Retinal pigment epithelial cell (primary cell): ENCODE data around the gene IL7R.

Experiments used
- DNase-seq: peaks from one replicate; pipeline ENCODE4 v3.0.0-alpha.2; 2010; ENCODE audit warnings: low read depth
- H3K4me3 ChIP-seq: 2 replicates; pipeline ENCODE4 v1.5.1; 2011; ENCODE audit warnings: mild to moderate bottlenecking, low read length, control low read depth, moderate library complexity
- TF ChIP-seq, protein P1 (sequence below): conservative IDR thresholded peaks from 2 replicates; pipeline ENCODE4 v1.5.1; 2011; ENCODE audit warnings: low read depth, low read length, control low read depth, inconsistent platforms

The IL7R gene

DNA sequence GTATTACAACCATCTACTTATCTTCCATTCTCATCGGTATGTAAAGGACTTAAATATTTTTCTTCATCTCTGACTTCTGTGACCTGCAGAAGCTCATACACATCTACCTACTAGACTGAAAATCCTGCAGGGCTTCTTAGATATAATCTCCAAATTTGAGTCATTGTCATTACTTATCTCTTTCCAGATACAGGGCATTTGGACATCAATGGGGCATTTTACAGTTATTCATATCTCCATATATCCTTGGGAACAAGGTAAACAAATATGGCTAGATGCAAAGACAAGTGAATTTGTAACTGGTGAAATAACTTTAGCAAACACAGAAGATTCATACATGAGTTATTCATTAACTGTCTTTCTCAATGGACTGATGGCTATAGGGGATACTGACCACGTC lies 37.7 kb upstream of the IL7R start:
- TF ChIP-seq, protein P1, sequence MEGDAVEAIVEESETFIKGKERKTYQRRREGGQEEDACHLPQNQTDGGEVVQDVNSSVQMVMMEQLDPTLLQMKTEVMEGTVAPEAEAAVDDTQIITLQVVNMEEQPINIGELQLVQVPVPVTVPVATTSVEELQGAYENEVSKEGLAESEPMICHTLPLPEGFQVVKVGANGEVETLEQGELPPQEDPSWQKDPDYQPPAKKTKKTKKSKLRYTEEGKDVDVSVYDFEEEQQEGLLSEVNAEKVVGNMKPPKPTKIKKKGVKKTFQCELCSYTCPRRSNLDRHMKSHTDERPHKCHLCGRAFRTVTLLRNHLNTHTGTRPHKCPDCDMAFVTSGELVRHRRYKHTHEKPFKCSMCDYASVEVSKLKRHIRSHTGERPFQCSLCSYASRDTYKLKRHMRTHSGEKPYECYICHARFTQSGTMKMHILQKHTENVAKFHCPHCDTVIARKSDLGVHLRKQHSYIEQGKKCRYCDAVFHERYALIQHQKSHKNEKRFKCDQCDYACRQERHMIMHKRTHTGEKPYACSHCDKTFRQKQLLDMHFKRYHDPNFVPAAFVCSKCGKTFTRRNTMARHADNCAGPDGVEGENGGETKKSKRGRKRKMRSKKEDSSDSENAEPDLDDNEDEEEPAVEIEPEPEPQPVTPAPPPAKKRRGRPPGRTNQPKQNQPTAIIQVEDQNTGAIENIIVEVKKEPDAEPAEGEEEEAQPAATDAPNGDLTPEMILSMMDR = no peak
- H3K4me3 ChIP-seq = no peak overlapping the region
- no peak for DNase-seq

DNA sequence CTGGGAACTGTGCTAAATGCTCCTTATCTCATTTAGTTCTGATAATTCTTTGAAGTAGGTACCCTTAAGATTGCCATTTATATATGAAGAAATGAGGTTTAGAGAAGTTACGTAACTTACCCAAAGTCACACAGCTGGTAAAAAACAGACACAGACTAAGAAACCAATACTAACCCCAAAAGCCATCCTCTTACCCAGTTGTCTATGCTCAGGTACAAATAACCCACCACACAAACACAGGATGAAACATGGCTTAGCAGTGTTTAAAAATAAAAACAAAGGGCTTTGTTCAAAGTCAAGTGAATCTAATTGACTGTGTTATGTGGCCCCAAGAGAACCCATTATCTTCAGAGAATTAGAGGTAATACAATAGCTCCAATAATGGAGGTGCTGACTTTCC lies 37.0 kb upstream of the IL7R start:
- no peak for DNase-seq
- TF ChIP-seq, protein P1 = no peak
- no peak overlapping the region for H3K4me3 ChIP-seq

DNA sequence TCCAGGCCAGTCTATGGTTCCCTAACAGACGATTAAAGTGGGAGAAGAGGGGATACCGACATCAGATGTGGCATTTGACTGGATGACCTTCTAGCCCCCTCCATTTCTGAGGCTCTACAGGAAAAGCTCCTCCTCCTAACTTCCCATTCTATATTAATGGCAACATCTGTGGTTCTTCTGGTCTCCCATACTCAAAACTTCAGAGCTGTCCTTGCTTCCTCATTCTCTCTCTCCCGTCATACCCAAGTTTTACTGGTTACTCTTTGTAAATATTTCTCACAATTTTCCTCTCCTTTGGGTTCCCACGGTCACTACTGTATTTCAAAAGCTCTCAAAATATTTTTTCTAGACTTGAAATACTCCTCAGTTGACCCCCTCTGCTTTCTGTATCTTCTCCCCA lies 36.0 kb upstream of the IL7R start:
- H3K4me3 ChIP-seq = no peak overlapping the region
- TF ChIP-seq, protein P1 = no peak
- DNase-seq = no peak

DNA sequence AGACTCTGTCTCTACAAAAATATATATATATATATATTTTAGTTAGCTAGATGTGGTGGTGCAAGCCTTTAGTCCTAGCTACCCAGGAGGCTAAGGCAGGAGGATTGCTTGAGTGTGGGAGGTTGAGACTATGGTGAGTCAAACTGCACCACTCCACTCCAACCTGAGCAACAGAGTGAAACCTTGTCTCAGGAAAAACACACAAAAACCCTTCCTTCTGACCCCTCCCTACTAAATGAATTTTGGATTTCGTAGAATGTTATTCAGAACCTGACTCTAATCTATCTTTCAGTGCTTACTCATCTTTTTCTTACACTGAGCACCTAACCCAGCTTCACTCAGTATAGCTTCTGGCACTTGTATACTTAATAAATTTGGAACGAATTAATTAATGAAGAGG lies 35.2 kb upstream of the IL7R start:
- DNase-seq = no peak
- H3K4me3 ChIP-seq = no peak overlapping the region
- TF ChIP-seq, protein P1 = no peak

DNA sequence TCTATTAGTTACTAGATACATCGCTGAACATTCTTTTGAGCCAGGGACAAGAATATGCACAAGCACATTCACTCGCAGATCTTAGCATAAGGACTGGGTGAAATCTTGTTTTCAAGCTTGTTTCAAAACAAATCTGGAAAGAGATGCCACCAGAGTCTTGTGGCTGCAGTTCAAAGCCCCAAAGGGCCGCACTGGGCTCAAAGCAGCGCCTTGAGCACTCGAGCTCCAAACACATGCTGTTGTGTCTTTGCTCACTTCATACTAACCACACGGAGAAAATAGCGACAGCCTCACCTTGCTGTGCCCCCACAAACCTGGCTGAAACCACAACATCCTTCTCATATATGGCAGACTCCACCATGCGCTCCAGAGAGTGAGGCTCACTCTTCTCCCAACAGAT lies 34.2 kb upstream of the IL7R start:
- TF ChIP-seq, protein P1 = no peak
- no peak overlapping the region for H3K4me3 ChIP-seq
- no peak for DNase-seq

DNA sequence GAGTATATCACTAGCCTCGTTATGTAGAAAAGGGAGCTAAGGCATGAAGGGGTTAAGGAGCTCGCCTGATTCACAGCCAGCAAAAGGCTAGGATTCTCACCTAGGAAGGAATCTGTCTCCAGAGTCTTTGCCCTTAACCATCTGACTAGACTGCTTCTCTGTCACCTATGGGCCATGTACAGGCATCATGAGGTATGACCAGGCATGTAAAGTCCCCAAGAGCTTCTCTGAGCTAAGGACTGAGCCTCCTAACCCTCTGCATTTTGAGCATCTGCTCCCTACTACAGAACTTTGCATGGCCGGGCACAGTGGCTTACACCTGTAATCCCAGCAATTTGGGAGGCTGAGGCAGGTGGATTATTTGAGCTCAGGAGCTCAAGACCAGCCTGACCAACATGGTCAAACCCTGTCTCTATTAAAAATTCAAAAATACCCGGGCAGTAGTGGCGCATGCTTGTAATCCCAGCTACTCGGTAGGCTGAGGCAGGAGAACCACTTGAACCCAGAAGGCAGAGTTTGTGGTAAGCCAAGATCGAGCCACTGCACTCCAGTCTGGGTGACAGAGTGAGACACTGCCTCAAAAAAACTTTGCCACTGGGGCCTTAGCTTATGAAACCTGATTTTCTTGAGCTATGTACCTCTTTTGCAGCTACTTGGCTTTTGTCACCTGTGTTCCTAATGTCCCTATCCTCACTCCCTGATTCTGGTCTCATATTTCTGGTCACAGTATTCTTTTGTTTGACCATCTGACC lies 33.2 kb upstream of the IL7R start:
- no peak overlapping the region for H3K4me3 ChIP-seq
- no peak for DNase-seq
- TF ChIP-seq, protein P1 = no peak

DNA sequence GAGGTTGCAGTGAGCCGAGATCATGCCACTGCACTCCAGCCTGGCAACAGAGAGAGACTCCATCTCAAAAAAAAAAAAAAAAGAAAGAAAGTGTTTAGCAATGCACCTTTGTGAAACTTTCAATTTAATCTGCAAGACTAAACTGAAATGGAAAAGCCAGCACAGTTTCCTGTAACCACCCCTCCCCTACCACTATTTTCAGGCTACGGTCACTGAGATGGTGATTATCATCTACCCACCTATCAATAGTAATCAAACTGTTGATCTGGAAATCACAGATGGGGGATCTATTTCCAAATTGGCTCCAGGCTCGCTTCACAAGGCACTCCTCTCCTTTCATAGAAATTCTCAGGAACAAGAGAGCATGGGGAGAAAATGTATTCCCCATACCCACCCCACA lies 30.6 kb upstream of the IL7R start:
- DNase-seq = no peak
- TF ChIP-seq, protein P1 = no peak
- H3K4me3 ChIP-seq = no peak overlapping the region
